ENCODE measurements around the gene CTCF. TPM values are rescaled to one million over a fixed set of nuclear protein-coding genes. Genes with fewer than 3 reads are reported as not detected.

CTCF gene
- total and polyA plus RNA-seq, 9 donors, result 27.4 to 52.3 (median 41.9) TPM

GRCh38 chr16:67548265-67549126 is 13.8 kb upstream of the CTCF start:
- WGBS (ENCODE audit: insufficient coverage), result 72% methylated on average over 4 of the region's 4 CpGs

DNA sequence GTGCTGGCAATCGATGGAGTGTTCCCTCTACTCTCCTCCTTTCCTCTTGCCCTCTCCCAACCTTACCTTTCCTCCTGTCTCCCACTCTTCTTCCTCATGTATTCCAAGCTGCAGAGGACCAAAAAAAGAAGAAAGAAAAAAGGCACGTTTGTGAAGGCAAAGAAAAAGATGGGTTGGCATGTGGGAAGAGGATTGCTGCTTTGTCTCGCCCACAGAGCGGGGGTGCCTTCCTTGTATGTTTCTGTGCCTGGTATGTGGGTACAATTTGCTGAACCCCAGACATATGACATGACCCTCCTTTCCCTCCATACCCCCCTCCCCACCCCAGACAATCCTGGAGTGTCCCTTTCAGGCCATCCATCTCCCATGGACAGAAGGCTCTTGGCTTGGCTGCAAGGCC is 13.1 kb upstream of the CTCF start:
- Histone ChIP-seq H3K9me3 (replicated peaks; ENCODE audit: control insufficient read depth, low read depth, low read length) (no peaks in the 10 kb centered on the region), H3K4me1 (ENCODE audit: control insufficient read depth, insufficient read depth, low read length) (peaks cover 25% of the 10 kb centered on the region), H3K27ac (ENCODE audit: low read length) (no peak overlapping the region), H3K4me3 (ENCODE audit: low read length) (no peak overlapping the region), H3K27me3 (ENCODE audit: control insufficient read depth, insufficient read depth, low read length) (no peaks in the 10 kb centered on the region), H3K36me3 (ENCODE audit: control insufficient read depth, insufficient read depth, low read length) (peaks cover 53% of the 10 kb centered on the region)
- no CpG with 5 or more reads among the region's 4 CpGs for WGBS (ENCODE audit: insufficient coverage)
- no peak for DNase-seq

More at GRCh38 chr16:67548265-67549126, 13.8 kb upstream of the CTCF start:
- Histone ChIP-seq H3K4me3 (ENCODE audit: low read length) (no peak overlapping the region), H3K27me3 (ENCODE audit: control insufficient read depth, insufficient read depth, low read length) (no peaks in the 10 kb centered on the region), H3K27ac (ENCODE audit: low read length) (peak overlapping the region; percentile 47), H3K9me3 (replicated peaks; ENCODE audit: control insufficient read depth, low read depth, low read length) (no peaks in the 10 kb centered on the region), H3K4me1 (ENCODE audit: control insufficient read depth, insufficient read depth, low read length) (peaks cover 25% of the 10 kb centered on the region), H3K36me3 (ENCODE audit: control insufficient read depth, insufficient read depth, low read length) (peaks cover 61% of the 10 kb centered on the region)
- DNase-seq, result peak; percentile 32

- no peak for DNase-seq
- no peak overlapping the region for H3K4me3 ChIP-seq (ENCODE audit: low read length)
- H3K4me1 ChIP-seq (ENCODE audit: control insufficient read depth, insufficient read depth, low read length), result peaks cover 25% of the 10 kb centered on the region
- peaks cover 46% of the 10 kb centered on the region for H3K36me3 ChIP-seq (ENCODE audit: control insufficient read depth, insufficient read depth, low read length)
- no peak overlapping the region for H3K27ac ChIP-seq (ENCODE audit: low read length)
- WGBS (ENCODE audit: insufficient coverage), result 71% methylated on average over 1 of the region's 1 CpG
- H3K9me3 ChIP-seq (replicated peaks; ENCODE audit: control insufficient read depth, low read depth, low read length), result no peaks in the 10 kb centered on the region
- H3K27me3 ChIP-seq (ENCODE audit: control insufficient read depth, insufficient read depth, low read length), result no peaks in the 10 kb centered on the region
Observed at GRCh38 chr16:67549936-67550335, 12.4 kb upstream of the CTCF start.

DNA sequence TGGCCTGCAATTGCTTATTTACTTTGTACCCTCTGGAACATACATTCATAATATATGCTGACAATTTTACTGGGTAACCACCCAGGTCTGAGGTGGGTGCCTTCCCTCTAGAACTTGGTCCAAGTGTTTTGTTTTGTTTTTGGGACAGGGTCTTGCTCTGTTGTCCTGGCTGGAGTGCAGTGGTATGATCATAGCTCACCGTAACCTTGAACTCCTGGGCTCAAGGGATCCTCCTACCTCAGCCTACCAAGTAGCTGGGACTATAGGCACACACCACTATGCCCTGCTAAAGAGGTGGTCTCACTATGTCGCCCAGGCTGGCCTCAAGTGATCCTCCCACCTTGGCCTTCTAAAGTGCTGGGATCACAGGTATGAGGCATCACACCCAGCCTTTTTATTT is 11.2 kb upstream of the CTCF start:
- peaks cover 25% of the 10 kb centered on the region for H3K4me1 ChIP-seq (ENCODE audit: control insufficient read depth, insufficient read depth, low read length)
- H3K4me3 ChIP-seq (ENCODE audit: low read length), result no peak overlapping the region
- 93% methylated on average over 2 of the region's 2 CpGs for WGBS (ENCODE audit: insufficient coverage)
- peaks cover 35% of the 10 kb centered on the region for H3K36me3 ChIP-seq (ENCODE audit: control insufficient read depth, insufficient read depth, low read length)
- DNase-seq, result no peak
- H3K27me3 ChIP-seq (ENCODE audit: control insufficient read depth, insufficient read depth, low read length), result no peaks in the 10 kb centered on the region
- H3K9me3 ChIP-seq (replicated peaks; ENCODE audit: control insufficient read depth, low read depth, low read length), result no peaks in the 10 kb centered on the region
- no peak overlapping the region for H3K27ac ChIP-seq (ENCODE audit: low read length)

DNA sequence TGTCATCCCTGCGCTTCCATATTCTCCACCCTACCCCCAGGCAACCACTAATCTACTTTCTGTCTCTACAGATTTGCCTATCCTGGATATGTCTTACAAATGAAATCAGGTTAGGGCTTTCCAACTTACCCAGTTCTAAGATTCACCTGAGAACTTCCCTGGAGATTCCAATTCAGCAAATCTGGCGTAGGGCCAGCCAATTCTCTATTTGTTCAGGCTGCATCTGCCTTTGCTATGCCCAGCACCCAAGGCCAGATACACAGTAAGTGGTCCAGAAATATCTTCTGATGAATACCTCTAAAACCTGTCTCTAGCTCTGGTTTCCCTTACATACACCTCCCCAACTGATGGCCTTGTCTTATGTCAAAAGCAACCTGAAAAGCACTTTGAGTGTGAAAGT is 10.4 kb upstream of the CTCF start:
- H3K27me3 ChIP-seq (ENCODE audit: control insufficient read depth, insufficient read depth, low read length), result no peaks in the 10 kb centered on the region
- peak overlapping the region; percentile 59 for H3K27ac ChIP-seq (ENCODE audit: low read length)
- 100% methylated on average over 2 of the region's 2 CpGs for WGBS (ENCODE audit: insufficient coverage)
- no peak overlapping the region for H3K4me3 ChIP-seq (ENCODE audit: low read length)
- H3K4me1 ChIP-seq (ENCODE audit: control insufficient read depth, insufficient read depth, low read length), result peaks cover 22% of the 10 kb centered on the region
- no peaks in the 10 kb centered on the region for H3K9me3 ChIP-seq (replicated peaks; ENCODE audit: control insufficient read depth, low read depth, low read length)
- DNase-seq, result no peak
- H3K36me3 ChIP-seq (ENCODE audit: control insufficient read depth, insufficient read depth, low read length), result peaks cover 26% of the 10 kb centered on the region

GRCh38 chr16:67552476-67552875 is 9.8 kb upstream of the CTCF start:
- no peaks in the 10 kb centered on the region for H3K9me3 ChIP-seq (replicated peaks; ENCODE audit: control insufficient read depth, low read depth, low read length)
- H3K36me3 ChIP-seq (ENCODE audit: control insufficient read depth, insufficient read depth, low read length), result peaks cover 21% of the 10 kb centered on the region
- WGBS (ENCODE audit: insufficient coverage), result 21% methylated on average over 3 of the region's 4 CpGs
- H3K4me3 ChIP-seq (ENCODE audit: low read length), result no peak overlapping the region
- H3K27ac ChIP-seq (ENCODE audit: low read length), result peak overlapping the region; percentile 59
- no peaks in the 10 kb centered on the region for H3K27me3 ChIP-seq (ENCODE audit: control insufficient read depth, insufficient read depth, low read length)
- DNase-seq, result peak; percentile 43
- H3K4me1 ChIP-seq (ENCODE audit: control insufficient read depth, insufficient read depth, low read length), result peaks cover 17% of the 10 kb centered on the region

DNA sequence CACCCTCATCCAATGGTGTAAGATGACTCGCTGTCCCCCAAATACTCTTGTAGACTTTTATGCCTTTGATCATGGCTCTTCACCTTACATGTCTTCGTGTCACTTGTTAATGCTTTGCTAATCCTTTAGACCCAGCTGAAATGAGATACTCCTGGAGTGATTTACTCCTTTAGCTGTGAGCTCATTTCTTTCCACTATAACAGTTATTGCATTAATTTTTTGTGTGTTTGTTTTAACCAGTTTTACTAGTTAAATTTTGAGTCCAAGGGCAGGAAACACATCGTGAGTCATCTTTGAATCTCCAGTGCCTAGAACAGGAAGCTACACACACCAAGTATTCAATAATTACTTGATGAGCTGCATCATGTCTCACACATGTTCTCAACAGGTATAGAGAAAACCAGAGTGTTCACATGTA is 6.5 kb upstream of the CTCF start:
- Histone ChIP-seq H3K4me1 (ENCODE audit: control insufficient read depth, insufficient read depth, low read length) (peaks cover 10% of the 10 kb centered on the region), H3K27me3 (ENCODE audit: control insufficient read depth, insufficient read depth, low read length) (no peaks in the 10 kb centered on the region), H3K36me3 (ENCODE audit: control insufficient read depth, insufficient read depth, low read length) (no peaks in the 10 kb centered on the region), H3K27ac (ENCODE audit: low read length) (no peak overlapping the region), H3K9me3 (replicated peaks; ENCODE audit: control insufficient read depth, low read depth, low read length) (no peaks in the 10 kb centered on the region), H3K4me3 (ENCODE audit: low read length) (no peak overlapping the region)
- no CpG with 5 or more reads among the region's 3 CpGs for WGBS (ENCODE audit: insufficient coverage)
- DNase-seq, result no peak

DNA sequence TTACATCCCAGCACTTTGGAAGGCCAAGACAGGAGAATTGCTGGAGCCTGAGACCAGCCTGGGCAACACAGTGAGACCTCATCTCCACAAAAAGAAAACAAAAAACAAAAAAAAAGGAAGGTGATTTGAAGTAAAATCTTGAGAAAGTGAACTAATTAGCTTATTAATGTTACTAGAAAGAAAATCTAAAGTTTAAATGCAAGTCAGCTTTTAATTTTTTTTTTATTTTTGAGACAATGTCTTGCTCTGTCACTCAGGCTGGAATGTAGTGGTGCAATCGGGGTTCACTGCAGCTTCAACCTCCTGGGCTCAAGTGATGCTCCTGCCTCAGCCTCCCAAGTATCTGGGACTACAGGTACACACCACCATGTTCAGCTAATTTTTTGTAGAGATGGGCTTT is 3.5 kb upstream of the CTCF start:
- Histone ChIP-seq H3K27ac (ENCODE audit: low read length) (no peak overlapping the region), H3K27me3 (ENCODE audit: control insufficient read depth, insufficient read depth, low read length) (no peaks in the 10 kb centered on the region), H3K4me1 (ENCODE audit: control insufficient read depth, insufficient read depth, low read length) (peaks cover 10% of the 10 kb centered on the region), H3K9me3 (replicated peaks; ENCODE audit: control insufficient read depth, low read depth, low read length) (no peaks in the 10 kb centered on the region), H3K4me3 (ENCODE audit: low read length) (no peak overlapping the region), H3K36me3 (ENCODE audit: control insufficient read depth, insufficient read depth, low read length) (no peaks in the 10 kb centered on the region)
- no peak for DNase-seq
- WGBS (ENCODE audit: insufficient coverage), result no CpG with 5 or more reads among the region's 1 CpG

GRCh38 chr16:67560827-67561342 is 1.4 kb upstream of the CTCF start:
- Histone ChIP-seq H3K27ac (ENCODE audit: low read length) (no peak overlapping the region), H3K4me1 (ENCODE audit: control insufficient read depth, insufficient read depth, low read length) (peaks cover 10% of the 10 kb centered on the region), H3K27me3 (ENCODE audit: control insufficient read depth, insufficient read depth, low read length) (no peaks in the 10 kb centered on the region), H3K36me3 (ENCODE audit: control insufficient read depth, insufficient read depth, low read length) (no peaks in the 10 kb centered on the region), H3K4me3 (ENCODE audit: low read length) (no peak overlapping the region), H3K9me3 (replicated peaks; ENCODE audit: control insufficient read depth, low read depth, low read length) (no peaks in the 10 kb centered on the region)
- WGBS (ENCODE audit: insufficient coverage), result 84% methylated on average over 7 of the region's 8 CpGs
- peak; percentile 13 for DNase-seq

DNA sequence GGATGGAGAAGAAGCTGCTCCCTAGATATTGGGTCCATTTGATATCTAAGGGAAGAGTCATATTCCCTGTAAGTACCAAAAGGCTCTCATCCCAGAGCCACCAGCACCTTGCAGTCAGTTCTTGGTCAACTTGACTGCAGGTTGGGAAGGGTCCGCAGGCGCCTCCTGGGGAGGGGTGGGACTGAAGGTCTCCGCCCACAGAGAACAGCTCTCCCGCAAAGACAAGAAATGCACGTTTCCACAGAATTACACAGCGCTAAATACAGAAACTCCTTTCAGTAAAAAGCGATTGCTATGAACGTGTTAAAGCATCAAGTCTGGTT is 864 bp upstream of the CTCF start:
- Histone ChIP-seq H3K4me3 (ENCODE audit: low read length) (peak overlapping the region; percentile 87), H3K27me3 (ENCODE audit: control insufficient read depth, insufficient read depth, low read length) (no peaks in the 10 kb centered on the region), H3K27ac (ENCODE audit: low read length) (peak overlapping the region; percentile 95), H3K9me3 (replicated peaks; ENCODE audit: control insufficient read depth, low read depth, low read length) (no peaks in the 10 kb centered on the region), H3K4me1 (ENCODE audit: control insufficient read depth, insufficient read depth, low read length) (peaks cover 10% of the 10 kb centered on the region), H3K36me3 (ENCODE audit: control insufficient read depth, insufficient read depth, low read length) (no peaks in the 10 kb centered on the region)
- WGBS (ENCODE audit: insufficient coverage), result 0% methylated on average over 2 of the region's 8 CpGs
- DNase-seq, result no peak
